ENCODE data around the gene IFT57. TPM values are rescaled to one million over a fixed set of nuclear protein-coding genes. Genes with fewer than 3 reads are reported as not detected.
A peak's percentile ranks its signal among the peaks of the same experiment; 100 is the strongest.

Gene IFT57
- total RNA-seq, 1 donor from 2014 or later: 17.6 TPM

DNA sequence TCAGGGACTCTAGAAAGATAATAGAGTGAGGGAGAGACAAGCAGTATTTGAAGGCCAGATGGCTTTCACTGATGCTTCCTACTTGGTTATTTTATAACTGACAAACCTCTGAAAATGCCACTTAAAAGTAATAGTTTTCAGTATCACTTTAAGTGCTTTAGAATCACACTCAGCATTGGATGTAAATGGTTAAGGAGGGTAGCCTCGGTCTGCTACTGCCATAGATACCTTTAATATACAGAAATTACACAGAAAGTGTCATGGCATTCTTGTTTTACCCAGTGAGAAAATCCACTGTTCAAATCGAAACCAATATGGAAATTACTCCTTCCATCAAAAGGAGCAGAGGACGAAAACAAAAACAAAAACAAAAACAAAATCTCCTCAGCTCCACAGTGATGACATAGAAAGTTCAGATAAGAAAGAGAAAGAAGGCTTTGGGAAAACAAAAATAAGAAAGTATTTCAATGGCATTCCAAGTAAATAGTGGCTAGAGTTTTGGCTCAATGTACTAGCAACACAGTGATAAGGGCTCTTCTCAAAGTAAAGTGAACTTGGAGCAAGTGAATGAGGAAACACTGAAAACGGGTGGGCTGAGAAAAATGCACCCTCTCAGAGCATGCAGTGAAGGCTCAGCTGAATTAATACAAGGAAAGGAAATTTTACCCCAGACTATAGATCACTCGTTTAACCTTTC, 88.2 kb downstream of the IFT57 start:
- TF ChIP-seq, protein P1, sequence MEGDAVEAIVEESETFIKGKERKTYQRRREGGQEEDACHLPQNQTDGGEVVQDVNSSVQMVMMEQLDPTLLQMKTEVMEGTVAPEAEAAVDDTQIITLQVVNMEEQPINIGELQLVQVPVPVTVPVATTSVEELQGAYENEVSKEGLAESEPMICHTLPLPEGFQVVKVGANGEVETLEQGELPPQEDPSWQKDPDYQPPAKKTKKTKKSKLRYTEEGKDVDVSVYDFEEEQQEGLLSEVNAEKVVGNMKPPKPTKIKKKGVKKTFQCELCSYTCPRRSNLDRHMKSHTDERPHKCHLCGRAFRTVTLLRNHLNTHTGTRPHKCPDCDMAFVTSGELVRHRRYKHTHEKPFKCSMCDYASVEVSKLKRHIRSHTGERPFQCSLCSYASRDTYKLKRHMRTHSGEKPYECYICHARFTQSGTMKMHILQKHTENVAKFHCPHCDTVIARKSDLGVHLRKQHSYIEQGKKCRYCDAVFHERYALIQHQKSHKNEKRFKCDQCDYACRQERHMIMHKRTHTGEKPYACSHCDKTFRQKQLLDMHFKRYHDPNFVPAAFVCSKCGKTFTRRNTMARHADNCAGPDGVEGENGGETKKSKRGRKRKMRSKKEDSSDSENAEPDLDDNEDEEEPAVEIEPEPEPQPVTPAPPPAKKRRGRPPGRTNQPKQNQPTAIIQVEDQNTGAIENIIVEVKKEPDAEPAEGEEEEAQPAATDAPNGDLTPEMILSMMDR (IDR thresholded peaks at IDR 0.05; ENCODE audit: insufficient read depth, low read length, severe bottlenecking): no peak
- Histone ChIP-seq H3K27me3 (ENCODE audit: control insufficient read depth, insufficient read depth, low read length) (no peaks in the 10 kb centered on the region), H3K4me3 (ENCODE audit: low read depth, low read length) (no peak overlapping the region), H3K36me3 (ENCODE audit: control insufficient read depth, insufficient read depth, low read length) (no peaks in the 10 kb centered on the region)
- FAIRE-seq: no peak
- no peak for DNase-seq (ENCODE audit: low read depth)

GRCh38 chr3:108133048-108133369, 89.2 kb downstream of the IFT57 start:
- Histone ChIP-seq H3K4me3 (ENCODE audit: low read depth, low read length) (no peak overlapping the region), H3K27me3 (ENCODE audit: control insufficient read depth, insufficient read depth, low read length) (no peaks in the 10 kb centered on the region), H3K36me3 (ENCODE audit: control insufficient read depth, insufficient read depth, low read length) (no peaks in the 10 kb centered on the region)
- TF ChIP-seq, protein P1 (IDR thresholded peaks at IDR 0.05; ENCODE audit: insufficient read depth, low read length, severe bottlenecking): no peak
- DNase-seq (ENCODE audit: low read depth): no peak
- FAIRE-seq: no peak

GRCh38 chr3:108131475-108132134, 90.6 kb downstream of the IFT57 start:
- FAIRE-seq (no peak), DNase-seq (ENCODE audit: low read depth) (no peak)
- TF ChIP-seq, protein P1 (IDR thresholded peaks at IDR 0.05; ENCODE audit: insufficient read depth, low read length, severe bottlenecking): no peak
- Histone ChIP-seq H3K4me3 (ENCODE audit: low read depth, low read length) (no peak overlapping the region), H3K36me3 (ENCODE audit: control insufficient read depth, insufficient read depth, low read length) (no peaks in the 10 kb centered on the region), H3K27me3 (ENCODE audit: control insufficient read depth, insufficient read depth, low read length) (no peaks in the 10 kb centered on the region)

- Histone ChIP-seq H3K27me3 (ENCODE audit: control insufficient read depth, insufficient read depth, low read length) (no peaks in the 10 kb centered on the region), H3K4me3 (ENCODE audit: low read depth, low read length) (no peak overlapping the region), H3K36me3 (ENCODE audit: control insufficient read depth, insufficient read depth, low read length) (no peaks in the 10 kb centered on the region)
- DNase-seq (ENCODE audit: low read depth) (peak; percentile 99), FAIRE-seq (no peak)
- TF ChIP-seq, protein P1 (IDR thresholded peaks at IDR 0.05; ENCODE audit: insufficient read depth, low read length, severe bottlenecking): no peak
Observed at GRCh38 chr3:108130701-108131474, 91.3 kb downstream of the IFT57 start.

GRCh38 chr3:108130236-108130635, 92.0 kb downstream of the IFT57 start:
- DNase-seq (ENCODE audit: low read depth) (no peak), FAIRE-seq (no peak)
- Histone ChIP-seq H3K36me3 (ENCODE audit: control insufficient read depth, insufficient read depth, low read length) (no peaks in the 10 kb centered on the region), H3K4me3 (ENCODE audit: low read depth, low read length) (no peak overlapping the region), H3K27me3 (ENCODE audit: control insufficient read depth, insufficient read depth, low read length) (no peaks in the 10 kb centered on the region)
- TF ChIP-seq, protein P1 (IDR thresholded peaks at IDR 0.05; ENCODE audit: insufficient read depth, low read length, severe bottlenecking): no peak

All from bronchial epithelial cell (primary cell).